Upper lobe of left lung (tissue), 6 donors: ENCODE measurements around the gene TAPBP. TPM values are rescaled to one million over a fixed set of nuclear protein-coding genes. Genes with fewer than 3 reads are reported as not detected.

Experiments
- ATAC-seq, 2 donors: fragments of 200-7000 bp; cut with Tn5 transposase; one replicate each; pipeline ENCODE4 v1.9.1; 2022; ENCODE audit warnings: mild to moderate bottlenecking in 2 of 2, moderate library complexity in 2 of 2; ENCODE audit not compliant: low FRiP score in 2 of 2
- DNase-seq, 2 donors: peaks; one replicate each; pipeline ENCODE4 v3.0.0-alpha.2; 2019 to 2020
- H3K27ac ChIP-seq, 4 donors: fragments of 200-600 bp; sonication (generic); one replicate each; pipeline ENCODE4 v1.5.1; 2016 to 2019
- H3K27me3 ChIP-seq, 4 donors: fragments of 200-600 bp; sonication (generic); one replicate each; pipeline ENCODE4 v1.5.1; 2017 to 2019
- H3K36me3 ChIP-seq, 4 donors: fragments of 200-600 bp; sonication (generic); one replicate each; pipeline ENCODE4 v1.5.1; 2016 to 2019
- H3K4me1 ChIP-seq, 4 donors: fragments of 200-600 bp; sonication (generic); one replicate each; pipeline ENCODE4 v1.5.1; 2018 to 2019
- H3K4me3 ChIP-seq, 4 donors: fragments of 200-600 bp; sonication (generic); one replicate each; pipeline ENCODE4 v1.5.1; 2017 to 2019; ENCODE audit warnings: mild to moderate bottlenecking in 2 of 4, moderate library complexity in 1 of 4
- H3K9me3 ChIP-seq, 4 donors: fragments of 200-600 bp; sonication (generic); one replicate each; pipeline ENCODE4 v1.5.1; 2018 to 2019
- EP300 ChIP-seq, 4 donors: sonication (generic); formaldehyde crosslinking; IDR thresholded peaks; one replicate each; pipeline ENCODE4 v1.5.1; 2017; ENCODE audit warnings: antibody characterized with exemption in 4 of 4, control low read depth in 2 of 4
- POLR2A ChIP-seq, 4 donors: fragments of 450-650 bp; IDR thresholded peaks; one replicate each; pipeline ENCODE4 v1.5.1; 2016 to 2017; ENCODE audit warnings: antibody characterized with exemption in 4 of 4, mild to moderate bottlenecking in 2 of 4
- POLR2AphosphoS5 ChIP-seq, 2 donors: sonication (generic); formaldehyde crosslinking; IDR thresholded peaks; one replicate each; pipeline ENCODE4 v1.5.1; 2017; ENCODE audit warnings: antibody characterized with exemption in 2 of 2
- WGBS, 2 donors: methylation state at CpG; one replicate each; pipeline ENCODE4 v1.1.5; 2017 to 2018; 5-methylcytosine and 5-hydroxymethylcytosine counted together
- total RNA-seq, 6 donors: library from RNA; depleted of rRNA in 4 of 6; stranded (reverse); fragments of >200 nt in 4 of 6; gene quantifications; one replicate each; pipeline versions ENCODE4 v1.1.0 to v1.2.1, GENCODE V29; 2016 to 2021
- TF ChIP-seq, protein P1 (sequence below), 6 experiments: fragments of 450-650 bp in 4 of 6; fragments of 200-600 bp in 2 of 6; sonication (generic) in 2 of 6; IDR thresholded peaks; one replicate each; pipeline ENCODE4 v1.5.1; 2016 to 2019; ENCODE audit warnings: antibody characterized with exemption in 6 of 6
- donor health status: DM: no; HTN: no; CAD: no; lungs with moderate emphysema.
- donor health status: DM: no; HTN: yes; CAD: no; lungs with severe emphysema.

Gene TAPBP
- total RNA-seq, 6 donors from 2014 or later: 131 to 310 (median 221) TPM

DNA sequence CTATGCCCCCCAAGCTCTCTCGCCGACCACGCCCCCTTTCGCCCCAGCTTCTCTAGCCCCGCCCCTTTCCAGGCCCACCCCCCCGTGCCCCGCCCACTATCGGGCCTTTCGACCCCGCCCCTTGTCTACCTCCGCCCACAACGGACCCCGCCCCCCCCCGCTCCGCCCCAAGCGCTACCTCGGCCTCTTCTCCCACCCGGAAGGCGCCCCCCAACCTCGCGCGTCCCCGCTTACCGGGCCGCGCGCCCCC is 3.5 kb upstream of the TAPBP start:
- H3K4me3 ChIP-seq: peak overlapping the region; percentile 26 to 64 (median 54)
- peaks cover 55 to 71% (median 65%) of the 10 kb centered on the region in 4 donors for H3K4me1 ChIP-seq
- H3K27ac ChIP-seq: peak overlapping the region; percentile 80 to 98 (median 88)
- ATAC-seq (peak in 1 of 2 donors; percentile 18), DNase-seq (no peak)
- no peaks in the 10 kb centered on the region for H3K27me3 ChIP-seq
- H3K36me3 ChIP-seq: peaks cover 7 to 39% (median 33%) of the 10 kb centered on the region in 4 donors
- no peaks in the 10 kb centered on the region for H3K9me3 ChIP-seq
- WGBS, 2 donors: 4% methylated on average over 5 to 11 of the region's 27 CpGs
- TF ChIP-seq EP300 (IDR thresholded peaks at IDR 0.05) (no peak), POLR2A (IDR thresholded peaks at IDR 0.05) (no peak), POLR2AphosphoS5 (IDR thresholded peaks at IDR 0.05) (no peak)
- TF ChIP-seq, protein P1, sequence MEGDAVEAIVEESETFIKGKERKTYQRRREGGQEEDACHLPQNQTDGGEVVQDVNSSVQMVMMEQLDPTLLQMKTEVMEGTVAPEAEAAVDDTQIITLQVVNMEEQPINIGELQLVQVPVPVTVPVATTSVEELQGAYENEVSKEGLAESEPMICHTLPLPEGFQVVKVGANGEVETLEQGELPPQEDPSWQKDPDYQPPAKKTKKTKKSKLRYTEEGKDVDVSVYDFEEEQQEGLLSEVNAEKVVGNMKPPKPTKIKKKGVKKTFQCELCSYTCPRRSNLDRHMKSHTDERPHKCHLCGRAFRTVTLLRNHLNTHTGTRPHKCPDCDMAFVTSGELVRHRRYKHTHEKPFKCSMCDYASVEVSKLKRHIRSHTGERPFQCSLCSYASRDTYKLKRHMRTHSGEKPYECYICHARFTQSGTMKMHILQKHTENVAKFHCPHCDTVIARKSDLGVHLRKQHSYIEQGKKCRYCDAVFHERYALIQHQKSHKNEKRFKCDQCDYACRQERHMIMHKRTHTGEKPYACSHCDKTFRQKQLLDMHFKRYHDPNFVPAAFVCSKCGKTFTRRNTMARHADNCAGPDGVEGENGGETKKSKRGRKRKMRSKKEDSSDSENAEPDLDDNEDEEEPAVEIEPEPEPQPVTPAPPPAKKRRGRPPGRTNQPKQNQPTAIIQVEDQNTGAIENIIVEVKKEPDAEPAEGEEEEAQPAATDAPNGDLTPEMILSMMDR (IDR thresholded peaks at IDR 0.05): no peak

DNA sequence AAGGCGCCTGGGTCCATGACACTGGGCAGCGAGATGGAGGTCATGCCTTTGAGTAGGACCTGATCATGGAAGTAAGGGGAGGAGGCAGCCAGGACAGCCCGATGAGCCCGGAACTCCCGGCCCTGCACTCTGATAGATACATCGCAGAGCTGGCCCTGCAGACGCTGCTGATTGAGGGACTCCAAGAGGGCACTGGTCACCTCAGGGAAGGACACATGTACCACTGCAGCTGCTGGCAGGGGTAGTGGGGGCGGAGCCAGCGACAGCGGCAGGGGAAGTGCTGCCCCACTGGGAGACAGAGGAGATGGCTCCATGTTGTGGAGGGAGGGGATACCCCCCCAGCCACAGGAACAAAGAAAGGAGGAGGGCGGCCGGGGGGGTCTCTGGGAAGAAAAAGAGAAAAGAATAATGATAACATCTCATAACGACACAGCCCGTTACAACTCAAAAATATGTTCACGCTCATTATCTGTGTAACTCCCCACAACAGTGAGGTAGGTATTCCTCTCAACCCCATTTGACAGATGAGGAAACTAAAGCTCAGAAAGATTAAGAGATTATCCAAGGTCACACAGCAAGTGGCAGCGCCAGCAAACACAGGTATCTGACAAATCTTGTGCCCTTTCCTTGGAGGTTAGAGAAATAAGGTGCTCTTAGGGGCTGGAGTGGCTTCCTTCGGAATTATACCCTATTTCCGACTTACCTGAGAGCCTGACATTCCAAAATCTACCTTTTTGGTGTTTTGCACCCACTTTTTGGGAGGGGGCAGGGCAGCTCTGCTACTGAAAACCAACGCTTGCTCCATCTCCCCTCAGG is 2.9 kb upstream of the TAPBP start:
- no peak for ATAC-seq
- Histone ChIP-seq H3K9me3 (no peaks in the 10 kb centered on the region), H3K27ac (peak overlapping the region; percentile 80 to 98 (median 88)), H3K4me1 (peaks cover 55 to 73% (median 66%) of the 10 kb centered on the region in 4 donors), H3K4me3 (peak overlapping the region in 3 of 4 donors; percentile 50 to 64 (median 58)), H3K27me3 (no peaks in the 10 kb centered on the region), H3K36me3 (peaks cover 7 to 39% (median 33%) of the 10 kb centered on the region in 4 donors)
- WGBS, 2 donors: 65 to 74% methylated on average over 12 to 19 of the region's 19 CpGs
- peak in 1 of 2 donors; percentile 85 for DNase-seq
- TF ChIP-seq, protein P1 (IDR thresholded peaks at IDR 0.05): no peak
- TF ChIP-seq POLR2A (IDR thresholded peaks at IDR 0.05) (no peak), POLR2AphosphoS5 (IDR thresholded peaks at IDR 0.05) (no peak), EP300 (IDR thresholded peaks at IDR 0.05) (no peak)

DNA sequence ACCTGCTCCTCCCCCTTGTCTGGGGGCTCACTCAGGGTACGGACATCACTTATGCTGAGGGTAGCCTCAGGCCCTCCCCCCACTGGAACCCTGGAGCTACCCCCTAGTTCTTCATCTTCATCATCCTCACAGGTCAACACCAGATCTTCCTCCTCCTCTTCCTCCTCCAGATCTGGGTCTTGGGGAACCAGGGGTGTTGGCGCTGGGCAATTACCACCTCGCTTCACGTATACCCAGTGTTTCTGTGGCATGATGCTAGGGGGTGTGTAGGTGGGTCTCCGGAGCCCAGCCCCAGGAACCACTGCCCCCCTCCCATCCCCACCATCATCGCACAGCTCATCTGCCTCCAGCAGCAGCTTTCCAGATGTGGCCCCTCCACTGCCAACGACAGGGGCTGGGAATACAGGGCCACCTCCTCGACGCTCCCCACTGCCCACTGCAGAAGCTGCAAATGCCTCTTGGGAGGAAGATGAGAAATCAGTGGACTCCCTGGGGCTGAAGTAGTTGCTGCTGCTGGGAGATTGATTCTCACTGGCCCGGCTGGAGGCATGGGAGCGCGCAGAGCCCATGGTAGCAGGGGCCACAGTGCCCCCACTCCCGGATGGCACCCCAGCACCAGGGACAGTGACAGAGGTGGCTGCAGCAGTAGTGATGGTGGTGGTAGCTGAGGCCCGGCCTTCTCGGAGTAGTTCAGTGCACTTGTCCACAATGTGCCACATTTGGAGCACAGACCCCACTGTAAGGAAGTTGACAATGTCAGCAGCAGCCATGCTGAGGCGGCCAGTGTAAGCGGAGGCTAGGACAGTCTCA is 2.1 kb upstream of the TAPBP start:
- Histone ChIP-seq H3K9me3 (no peaks in the 10 kb centered on the region), H3K27ac (peak overlapping the region; percentile 85 to 98 (median 96)), H3K36me3 (peaks cover 7 to 39% (median 31%) of the 10 kb centered on the region in 4 donors), H3K27me3 (no peaks in the 10 kb centered on the region), H3K4me1 (peaks cover 55 to 73% (median 66%) of the 10 kb centered on the region in 4 donors), H3K4me3 (no peak overlapping the region)
- WGBS, 2 donors: 87 to 92% methylated on average over 9 to 17 of the region's 17 CpGs
- TF ChIP-seq EP300 (IDR thresholded peaks at IDR 0.05) (no peak), POLR2AphosphoS5 (IDR thresholded peaks at IDR 0.05) (no peak), POLR2A (IDR thresholded peaks at IDR 0.05) (no peak)
- TF ChIP-seq, protein P1 (IDR thresholded peaks at IDR 0.05): no peak
- ATAC-seq: no peak
- no peak for DNase-seq

DNA sequence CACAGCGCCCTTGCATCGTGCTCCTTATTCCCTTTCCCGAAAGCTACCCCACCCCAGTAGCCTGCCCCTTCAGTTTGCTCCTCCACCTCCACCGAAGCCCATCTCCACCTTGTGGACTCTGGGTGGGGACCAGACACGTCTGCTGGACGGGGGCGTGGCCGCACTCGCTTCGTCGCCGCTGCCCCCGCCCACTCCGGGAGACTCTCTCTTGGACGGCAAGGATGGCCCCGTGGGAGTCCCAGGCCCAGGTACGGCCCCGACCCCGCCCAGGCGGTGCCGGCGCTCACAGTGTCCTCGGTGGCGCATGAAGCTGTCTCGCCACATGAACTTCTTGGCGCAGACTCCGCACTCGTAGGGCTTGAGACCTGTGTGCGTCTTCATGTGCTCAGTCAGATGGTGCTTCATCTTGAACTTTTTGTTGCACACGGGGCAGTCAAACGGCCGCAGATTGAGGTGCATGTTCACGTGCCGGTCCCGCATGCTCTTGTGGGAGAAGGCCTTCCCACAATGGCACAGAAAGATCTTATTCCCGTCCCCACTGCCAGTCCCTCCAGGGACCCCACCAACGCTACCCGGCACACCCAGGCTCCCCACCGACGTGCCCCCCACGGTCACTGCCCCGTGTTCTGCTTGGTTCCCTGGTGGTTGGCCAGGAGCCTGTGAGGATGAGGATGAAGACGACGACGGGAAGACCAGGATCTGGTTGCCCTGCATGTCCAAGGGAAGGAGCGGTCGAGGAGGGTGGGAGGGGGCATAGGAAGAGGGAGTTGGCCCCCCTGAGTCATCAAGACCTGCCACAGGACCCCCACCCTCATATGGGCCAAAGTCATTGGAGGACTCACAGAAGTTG is 1.3 kb upstream of the TAPBP start:
- TF ChIP-seq, protein P1 (IDR thresholded peaks at IDR 0.05): no peak
- TF ChIP-seq POLR2AphosphoS5 (IDR thresholded peaks at IDR 0.05) (no peak), EP300 (IDR thresholded peaks at IDR 0.05) (no peak), POLR2A (IDR thresholded peaks at IDR 0.05) (no peak)
- H3K27ac ChIP-seq: peak overlapping the region; percentile 94 to 99 (median 98)
- H3K4me1 ChIP-seq: peaks cover 47 to 70% (median 62%) of the 10 kb centered on the region in 4 donors
- 43 to 48% methylated on average over 34 to 47 of the region's 47 CpGs for WGBS, 2 donors
- peak in 1 of 2 donors; percentile 2 for ATAC-seq
- H3K27me3 ChIP-seq: no peaks in the 10 kb centered on the region
- H3K4me3 ChIP-seq: peak overlapping the region in 3 of 4 donors; percentile 71 to 84 (median 78)
- no peaks in the 10 kb centered on the region for H3K9me3 ChIP-seq
- DNase-seq: peak; percentile 55 to 91
- H3K36me3 ChIP-seq: peaks cover 0 to 36% (median 29%) of the 10 kb centered on the region in 4 donors
